IMR-90 (cell line): ENCODE measurements around the gene CDK18.
A peak's percentile ranks its signal among the peaks of the same experiment; 100 is the strongest.

Source experiments
- CEBPB ChIP-seq: IDR thresholded peaks from 2 replicates; pipeline ENCODE4 v1.6.1; 2012; ENCODE audit warnings: low read depth, low read length, improper control_type of control experiment
- CTCF ChIP-seq: conservative IDR thresholded peaks from 2 replicates; pipeline ENCODE4 v1.5.1; 2012; ENCODE audit warnings: mild to moderate bottlenecking, low read depth, low read length, improper control_type of control experiment
- FOS ChIP-seq: fragments of 150-350 bp; IDR thresholded peaks from 2 replicates; pipeline ENCODE4 v1.6.1; 2016; ENCODE audit warnings: low read depth, low read length
- MAZ ChIP-seq: IDR thresholded peaks from 2 replicates; pipeline ENCODE4 v1.6.1; 2012; ENCODE audit warnings: low read depth, mild to moderate bottlenecking, low read length, improper control_type of control experiment, moderate library complexity, borderline replicate concordance
- MXI1 ChIP-seq: IDR thresholded peaks from 2 replicates; pipeline ENCODE4 v1.6.1; 2012; ENCODE audit warnings: low read depth, mild to moderate bottlenecking, low read length, moderate library complexity, borderline replicate concordance
- NFE2L2 ChIP-seq: fragments of 150-350 bp; IDR thresholded peaks from 2 replicates; pipeline ENCODE4 v1.6.1; 2016; ENCODE audit warnings: low read depth, mild to moderate bottlenecking, low read length
- POLR2A ChIP-seq: IDR thresholded peaks from 2 replicates; pipeline ENCODE4 v1.6.1; 2012; ENCODE audit warnings: mild to moderate bottlenecking, low read depth, low read length
- RCOR1 ChIP-seq: IDR thresholded peaks from 2 replicates; pipeline ENCODE4 v1.6.1; 2012; ENCODE audit warnings: mild to moderate bottlenecking, low read length, improper control_type of control experiment; ENCODE audit not compliant: insufficient replicate concordance
- RFX5 ChIP-seq: IDR thresholded peaks from 2 replicates; pipeline ENCODE4 v1.8.0; 2012; ENCODE audit warnings: low read depth, mild to moderate bottlenecking, low read length, moderate library complexity
- SMC3 ChIP-seq: fragments of 150-350 bp; IDR thresholded peaks from 2 replicates; pipeline ENCODE4 v1.6.1; 2016; ENCODE audit warnings: low read depth, mild to moderate bottlenecking, antibody characterized with exemption, low read length, moderate library complexity
- TF ChIP-seq, protein P1 (sequence below): fragments of 150-350 bp; IDR thresholded peaks from 2 replicates; pipeline ENCODE4 v1.6.1; 2017; ENCODE audit warnings: mild to moderate bottlenecking, antibody characterized with exemption, low read length, low read depth

- TF ChIP-seq CTCF (no peak), NFE2L2 (no peak), POLR2A (no peak), FOS (no peak), MAZ (no peak), SMC3 (no peak), MXI1 (no peak), RCOR1 (peak; percentile 20), CEBPB (no peak), RFX5 (no peak)
- TF ChIP-seq, protein P1, sequence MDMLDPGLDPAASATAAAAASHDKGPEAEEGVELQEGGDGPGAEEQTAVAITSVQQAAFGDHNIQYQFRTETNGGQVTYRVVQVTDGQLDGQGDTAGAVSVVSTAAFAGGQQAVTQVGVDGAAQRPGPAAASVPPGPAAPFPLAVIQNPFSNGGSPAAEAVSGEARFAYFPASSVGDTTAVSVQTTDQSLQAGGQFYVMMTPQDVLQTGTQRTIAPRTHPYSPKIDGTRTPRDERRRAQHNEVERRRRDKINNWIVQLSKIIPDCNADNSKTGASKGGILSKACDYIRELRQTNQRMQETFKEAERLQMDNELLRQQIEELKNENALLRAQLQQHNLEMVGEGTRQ = no peak
Observed at GRCh38 chr1:205458777-205459566, 45.5 kb upstream of the CDK18 start.
